LNCAP (cell line): Measurements from ENCODE around the gene TMEM179.
A peak's percentile ranks its signal among the peaks of the same experiment; 100 is the strongest.

Experiments
- CTCF ChIP-seq: fragments of 450-650 bp; IDR thresholded peaks from 2 replicates; pipeline ENCODE4 v1.5.1; 2017; ENCODE audit warnings: mild to moderate bottlenecking

The TMEM179 gene

GRCh38 chr14:104639885-104640548 is 35.4 kb upstream of the TMEM179 start:
- TF ChIP-seq CTCF, result peak; percentile 97

GRCh38 chr14:104639471-104639870 is 34.9 kb upstream of the TMEM179 start:
- TF ChIP-seq CTCF, result no peak

DNA sequence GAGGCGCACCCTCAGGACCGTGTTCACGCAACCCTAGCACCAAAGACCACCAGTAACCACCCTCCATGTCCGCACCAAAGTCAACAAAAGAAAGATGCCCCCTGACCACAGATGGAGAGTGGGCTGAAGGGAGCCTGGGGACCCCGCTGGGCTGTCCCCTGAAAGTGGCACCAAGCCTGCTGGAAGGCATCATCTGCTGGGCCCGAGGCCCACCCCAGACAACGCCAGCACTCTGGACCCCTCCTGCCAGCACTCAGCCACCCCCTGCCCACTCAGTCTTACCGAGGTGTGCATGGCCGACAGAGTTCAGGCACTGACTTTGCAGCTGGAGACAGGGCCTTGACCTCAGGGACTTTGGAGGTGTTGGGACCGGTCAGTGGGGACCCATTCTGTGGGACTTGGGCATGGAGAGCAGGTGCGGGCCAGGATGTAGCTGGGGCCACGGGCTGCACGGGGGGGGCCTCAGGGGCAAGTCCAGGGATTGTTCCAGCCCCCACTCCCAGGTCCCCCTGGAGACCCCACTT is 34.4 kb upstream of the TMEM179 start:
- TF ChIP-seq CTCF, result no peak

DNA sequence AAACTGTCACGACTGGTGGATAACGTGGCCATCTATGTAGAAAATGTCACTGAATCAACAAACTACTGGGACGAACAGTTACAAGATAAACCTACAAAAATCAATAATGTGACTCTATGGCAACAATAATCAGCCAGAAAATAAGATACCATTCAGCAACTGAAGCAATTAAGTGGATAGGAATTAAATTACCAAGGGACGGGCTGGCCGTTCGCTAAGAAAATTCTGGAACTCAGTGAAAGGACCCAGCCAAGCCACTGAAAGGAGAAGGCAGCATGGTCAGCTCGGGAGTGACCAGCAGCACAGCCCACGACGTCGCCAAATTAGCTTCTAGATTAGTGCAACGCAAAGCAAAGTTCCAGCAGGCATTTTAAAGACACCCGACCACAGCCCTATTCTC is 33.6 kb upstream of the TMEM179 start:
- TF ChIP-seq CTCF, result no peak

GRCh38 chr14:104637546-104638003 is 33.0 kb upstream of the TMEM179 start:
- no peak for TF ChIP-seq CTCF

DNA sequence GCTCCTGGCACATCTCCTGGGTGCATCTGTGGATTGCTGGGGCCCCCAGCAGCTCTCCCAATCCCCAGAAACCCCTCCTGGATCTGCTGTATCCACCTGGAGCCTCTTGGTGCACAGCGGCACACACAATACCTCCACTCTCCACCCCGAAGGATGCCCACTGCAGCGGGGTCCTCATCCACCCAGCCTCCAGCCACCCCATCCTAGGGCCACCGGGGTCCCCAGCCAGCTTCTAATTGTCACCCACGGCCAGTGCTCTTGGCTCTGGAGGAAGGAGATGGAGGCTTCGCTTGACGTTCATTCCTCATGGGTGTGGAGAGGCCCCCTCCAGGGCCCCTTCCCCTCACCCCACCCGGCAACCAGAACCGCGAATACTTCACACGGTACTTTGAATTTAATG is 31.6 kb upstream of the TMEM179 start:
- no peak for TF ChIP-seq CTCF

GRCh38 chr14:104635717-104636116 is 31.1 kb upstream of the TMEM179 start:
- no peak for TF ChIP-seq CTCF
